H1 (cell line): Measurements from ENCODE around the gene FHDC1.

Experiments used
- KDM1A ChIP-seq: fragments of 200-600, 300-600 bp; sonication (generic); IDR thresholded peaks from 2 replicates; pipeline ENCODE4 v1.7.1; 2016; ENCODE audit warnings: mild to moderate bottlenecking, low read length, borderline replicate concordance
- POLR2A ChIP-seq, 2 experiments: IDR thresholded peaks; 1 replicate in 1 of 2; 2 replicates in 1 of 2; pipeline ENCODE4 v1.6.1; 2011; ENCODE audit warnings: low read depth in 2 of 2, low read length in 2 of 2, mild to moderate bottlenecking in 2 of 2; ENCODE audit errors: control extremely low read depth in 1 of 2
- SP1 ChIP-seq: IDR thresholded peaks from 2 replicates; pipeline ENCODE4 v1.6.1; 2011; ENCODE audit warnings: low read depth, low read length
- YY1 ChIP-seq: IDR thresholded peaks from 2 replicates; pipeline ENCODE4 v1.6.1; 2011; ENCODE audit warnings: low read depth, mild to moderate bottlenecking, low read length
- TF ChIP-seq, protein P1 (sequence below), 3 experiments: IDR thresholded peaks; 1 replicate in 2 of 3; 2 replicates in 1 of 3; pipeline versions ENCODE4 v1.5.1 to v1.6.1; 2011; ENCODE audit warnings: low read length in 3 of 3, mild to moderate bottlenecking in 3 of 3, inconsistent platforms in 2 of 3, low read depth in 1 of 3, moderate library complexity in 1 of 3; ENCODE audit not compliant: insufficient read depth in 1 of 3; ENCODE audit errors: control extremely low read depth in 1 of 3

DNA sequence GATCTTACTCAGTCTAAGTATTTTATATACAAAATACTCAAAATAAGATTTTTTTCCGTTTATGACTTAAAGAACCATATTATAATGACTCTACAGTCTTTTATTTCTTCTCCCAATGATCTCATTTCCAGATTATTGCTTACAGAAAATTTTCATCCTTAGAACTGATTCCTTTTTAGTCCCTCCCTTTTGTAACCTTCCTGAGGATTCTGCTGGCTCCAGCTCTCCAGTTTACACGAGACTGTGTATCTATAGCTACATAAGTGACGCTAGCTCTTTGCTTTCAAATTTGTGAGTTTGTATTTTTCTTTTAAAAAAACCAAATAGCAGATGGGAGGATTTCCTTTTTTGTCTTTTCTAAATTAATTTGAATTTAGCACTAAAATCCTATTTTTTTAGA lies 24.0 kb downstream of the FHDC1 start:
- TF ChIP-seq KDM1A (no peak), SP1 (no peak), YY1 (no peak), POLR2A (IDR thresholded peaks at IDR 0.05; ENCODE audit: control extremely low read depth in 1 of 2, low read depth in 2 of 2, low read length in 2 of 2) (no peak)
- TF ChIP-seq, protein P1, sequence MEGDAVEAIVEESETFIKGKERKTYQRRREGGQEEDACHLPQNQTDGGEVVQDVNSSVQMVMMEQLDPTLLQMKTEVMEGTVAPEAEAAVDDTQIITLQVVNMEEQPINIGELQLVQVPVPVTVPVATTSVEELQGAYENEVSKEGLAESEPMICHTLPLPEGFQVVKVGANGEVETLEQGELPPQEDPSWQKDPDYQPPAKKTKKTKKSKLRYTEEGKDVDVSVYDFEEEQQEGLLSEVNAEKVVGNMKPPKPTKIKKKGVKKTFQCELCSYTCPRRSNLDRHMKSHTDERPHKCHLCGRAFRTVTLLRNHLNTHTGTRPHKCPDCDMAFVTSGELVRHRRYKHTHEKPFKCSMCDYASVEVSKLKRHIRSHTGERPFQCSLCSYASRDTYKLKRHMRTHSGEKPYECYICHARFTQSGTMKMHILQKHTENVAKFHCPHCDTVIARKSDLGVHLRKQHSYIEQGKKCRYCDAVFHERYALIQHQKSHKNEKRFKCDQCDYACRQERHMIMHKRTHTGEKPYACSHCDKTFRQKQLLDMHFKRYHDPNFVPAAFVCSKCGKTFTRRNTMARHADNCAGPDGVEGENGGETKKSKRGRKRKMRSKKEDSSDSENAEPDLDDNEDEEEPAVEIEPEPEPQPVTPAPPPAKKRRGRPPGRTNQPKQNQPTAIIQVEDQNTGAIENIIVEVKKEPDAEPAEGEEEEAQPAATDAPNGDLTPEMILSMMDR (IDR thresholded peaks at IDR 0.05; ENCODE audit: control extremely low read depth in 1 of 3, insufficient read depth in 1 of 3, low read depth in 1 of 3, low read length in 3 of 3) = no peak
